Central memory CD4-positive, alpha-beta T cell (primary cell): ENCODE measurements around the gene SHTN1.

Source experiments
- DNase-seq: peaks from one replicate; pipeline ENCODE4 v3.0.0; 2022

Gene SHTN1

DNA sequence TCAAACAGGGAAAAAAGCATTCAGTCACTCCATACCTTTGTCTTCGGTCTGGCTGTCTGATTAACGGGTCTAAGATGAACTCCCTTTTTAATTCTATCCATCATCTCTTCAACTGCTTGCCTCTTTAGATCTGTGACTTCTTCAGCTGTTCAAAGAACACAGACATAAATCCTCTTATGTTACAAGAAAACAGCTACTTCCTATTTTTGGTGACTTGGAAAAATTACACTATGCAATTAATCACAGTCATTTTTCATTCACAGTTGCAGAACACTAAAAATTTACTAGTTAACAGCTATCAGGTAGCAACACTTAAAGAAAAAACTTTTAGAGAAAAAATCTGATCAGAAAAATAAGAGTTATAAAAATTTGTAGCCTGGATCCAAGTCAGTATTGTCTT is 89.6 kb downstream of the SHTN1 start:
- no peak for DNase-seq

DNA sequence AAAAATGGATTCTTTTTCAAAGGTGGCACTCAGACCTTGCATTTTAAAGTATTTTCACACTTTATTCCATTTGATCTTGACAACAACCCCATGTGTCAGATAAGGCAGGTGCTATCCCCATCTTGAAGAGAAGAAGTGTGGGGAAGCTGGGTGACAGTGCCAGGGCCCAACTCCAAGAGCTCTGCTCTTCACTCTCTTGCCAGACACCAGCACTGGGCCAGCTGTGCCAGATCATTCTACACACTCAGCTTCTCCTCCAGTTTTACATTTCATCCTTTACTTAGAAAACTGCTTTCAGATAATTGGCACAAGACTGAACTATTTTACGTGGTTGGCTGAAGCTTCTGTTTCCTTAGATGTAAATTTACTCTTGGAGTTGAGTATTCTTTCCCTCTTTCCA is 91.3 kb downstream of the SHTN1 start:
- DNase-seq, result no peak

DNA sequence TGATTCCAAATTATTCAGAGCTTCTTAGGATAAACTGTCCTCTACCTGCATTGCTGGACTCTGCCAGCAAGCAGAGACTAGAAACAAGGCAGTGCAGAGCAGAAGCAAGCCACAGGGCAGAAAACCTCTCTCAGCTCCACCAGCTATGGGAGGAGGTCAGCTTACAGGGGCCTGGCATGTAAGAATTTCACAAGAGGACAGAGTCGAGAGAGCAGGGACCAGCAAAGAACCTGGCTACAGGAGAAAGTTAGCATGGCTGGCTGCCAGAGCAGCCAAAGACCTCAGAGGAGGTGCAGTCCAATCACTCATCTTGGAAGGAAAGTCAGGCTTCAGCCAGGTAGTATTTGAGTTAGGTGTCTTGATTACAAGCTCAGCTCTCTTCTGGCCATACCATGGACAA is 92.8 kb downstream of the SHTN1 start:
- DNase-seq, result no peak

DNA sequence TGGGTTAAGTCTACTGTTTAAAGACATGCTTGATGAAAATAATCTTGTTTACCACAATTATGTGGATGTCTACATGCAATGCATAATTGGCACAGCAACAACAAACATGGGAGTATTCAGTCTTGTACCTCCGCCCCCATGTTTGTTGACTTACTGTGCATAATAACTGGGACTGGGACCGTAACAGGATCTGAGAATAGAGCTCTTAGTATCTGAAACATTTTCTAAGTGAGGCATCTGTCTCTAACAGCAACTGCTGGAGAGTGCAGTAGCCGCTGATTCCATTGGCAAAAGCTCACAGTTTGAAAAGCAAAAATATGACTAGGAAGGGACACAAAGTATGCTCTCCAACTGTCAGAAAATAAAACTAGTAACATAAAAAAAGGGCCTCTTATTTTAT is 94.1 kb downstream of the SHTN1 start:
- no peak for DNase-seq

DNA sequence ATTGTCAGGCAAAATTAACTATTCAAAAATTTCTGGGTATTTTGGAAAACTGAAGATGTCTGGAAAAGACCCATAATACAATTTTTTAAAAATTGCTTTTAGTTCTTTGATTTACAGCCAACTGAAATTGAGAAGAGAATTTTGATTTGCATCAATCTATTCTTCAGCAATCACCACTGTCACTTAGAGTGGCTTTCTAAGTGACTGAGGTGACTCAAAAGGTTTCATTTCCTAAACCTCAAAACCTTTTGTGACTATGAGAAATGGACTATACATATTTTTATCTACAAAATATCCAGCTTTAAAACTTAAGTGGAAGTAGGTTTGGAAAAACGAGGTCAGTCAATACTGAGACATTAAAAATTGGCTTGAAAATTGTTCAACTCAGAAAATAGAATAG is 95.7 kb downstream of the SHTN1 start:
- no peak for DNase-seq

DNA sequence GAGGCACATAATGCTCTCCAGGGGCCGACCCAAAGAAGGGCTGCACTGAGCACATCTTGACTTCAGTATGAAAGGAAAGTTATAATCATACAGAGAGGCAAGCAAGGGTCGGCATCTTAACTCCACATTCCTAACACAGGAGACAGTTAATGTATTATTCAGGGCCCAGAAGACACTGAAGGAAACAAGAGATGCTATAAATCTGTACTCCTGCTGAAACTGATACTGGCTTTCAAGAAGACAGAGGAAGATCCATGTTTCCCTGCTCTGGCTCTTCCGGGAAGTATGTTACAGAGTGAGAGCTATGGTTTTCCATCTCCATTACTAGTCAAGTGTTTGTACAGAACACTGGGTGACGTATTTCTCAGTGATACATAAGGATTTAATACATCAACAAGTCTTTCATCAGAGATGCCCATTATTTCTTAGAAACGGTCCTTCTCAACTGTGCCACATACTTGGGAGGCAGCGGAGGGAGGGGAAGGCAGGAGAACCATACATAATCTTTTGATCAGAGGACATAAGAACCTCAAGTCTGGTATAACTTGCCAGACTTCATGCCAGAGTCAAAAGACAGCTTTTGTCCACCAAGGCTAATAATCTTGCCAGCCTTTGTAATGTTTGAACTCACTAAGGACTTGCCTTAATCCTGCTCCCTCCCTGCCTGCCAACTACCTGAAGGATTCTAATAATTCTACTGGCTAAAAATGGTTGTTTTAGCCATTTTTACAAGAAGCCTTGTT is 97.6 kb downstream of the SHTN1 start:
- no peak for DNase-seq

DNA sequence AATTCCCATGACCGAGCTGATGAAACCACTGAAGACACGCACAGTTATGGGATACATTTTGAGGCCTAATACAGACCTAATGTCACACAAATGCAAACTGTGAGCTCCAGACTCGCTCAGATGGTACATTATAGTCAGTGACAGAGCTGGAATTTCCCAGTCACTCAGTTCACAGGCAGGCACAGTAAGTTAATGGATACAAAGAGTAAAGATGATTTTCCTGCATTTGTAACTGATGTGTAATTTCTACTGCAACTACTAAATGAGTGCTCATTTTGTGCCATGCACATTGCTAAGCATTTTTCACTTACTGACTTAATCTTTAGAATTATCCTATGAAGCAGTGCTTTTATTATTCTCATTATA is 99.2 kb downstream of the SHTN1 start:
- no peak for DNase-seq

DNA sequence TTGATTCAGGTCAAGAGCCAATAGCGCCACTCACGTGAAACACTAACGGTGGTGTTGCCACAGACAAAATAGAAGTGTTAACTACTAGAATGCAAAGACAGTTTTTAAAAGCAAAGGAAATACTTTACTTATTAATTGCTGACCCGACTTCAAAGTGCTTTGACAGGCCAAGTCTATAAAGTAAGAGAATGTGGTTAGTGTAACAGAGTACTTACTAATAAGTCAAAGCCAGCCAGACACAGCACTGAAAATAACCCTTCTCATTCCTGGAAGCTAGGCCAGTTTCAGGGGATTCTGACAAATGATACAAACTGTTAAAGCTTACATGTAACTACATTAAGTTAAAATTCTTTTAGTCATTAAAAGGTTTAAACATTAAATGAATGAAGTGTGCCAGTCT is 105.4 kb downstream of the SHTN1 start:
- DNase-seq, result no peak

DNA sequence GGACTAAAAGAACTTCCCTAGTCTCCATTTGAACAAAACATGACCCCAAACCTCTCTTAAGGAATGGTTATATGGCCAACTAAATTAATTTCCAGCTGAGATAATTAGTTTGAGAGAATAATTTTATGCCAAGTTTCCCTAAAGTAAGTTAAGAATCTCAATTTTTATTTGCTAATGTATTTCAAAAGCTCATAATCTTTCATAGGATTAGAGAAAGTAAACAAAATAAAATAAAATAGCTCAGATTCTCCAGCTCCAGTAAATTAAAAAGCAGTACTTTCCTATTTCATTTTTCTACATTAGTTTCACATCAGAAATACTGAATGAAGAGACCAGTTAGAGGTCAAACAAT is 111.3 kb downstream of the SHTN1 start:
- DNase-seq, result no peak

DNA sequence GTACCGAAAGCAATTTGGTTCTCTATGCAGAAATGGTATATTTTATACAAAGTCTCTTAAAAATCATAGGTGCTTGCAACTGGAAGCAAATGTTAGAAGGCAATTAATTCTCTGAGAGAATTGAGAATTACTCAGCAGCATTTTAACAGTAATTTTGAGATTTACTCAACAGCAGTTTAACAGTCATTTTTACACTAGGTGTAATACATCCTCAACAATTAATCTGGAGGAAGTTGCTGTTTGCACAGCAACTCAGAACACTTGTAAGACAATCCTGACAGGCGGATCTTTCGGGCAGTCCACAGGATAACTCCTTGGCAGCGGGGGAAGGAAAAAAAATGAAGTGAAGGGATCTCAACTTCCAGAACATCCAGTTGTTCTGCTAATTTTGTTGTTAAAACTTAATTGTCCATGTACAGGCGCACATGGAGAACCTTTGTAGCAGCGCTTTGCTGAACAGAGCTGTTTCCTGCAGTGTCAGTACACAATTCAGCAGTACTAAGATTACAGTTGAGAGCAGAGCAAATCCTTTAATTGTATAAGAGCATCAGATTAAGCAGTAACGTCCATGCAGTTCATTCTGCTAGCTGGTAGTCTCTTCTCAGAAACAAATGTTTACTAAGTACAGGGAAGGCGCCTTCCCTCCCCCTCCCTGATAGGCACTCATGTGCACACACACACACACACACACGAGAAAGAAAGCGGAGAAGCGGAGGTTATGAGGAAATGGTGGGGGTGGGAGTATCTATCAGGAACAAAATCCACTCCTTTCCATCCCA is 111.9 kb downstream of the SHTN1 start:
- DNase-seq, result no peak

DNA sequence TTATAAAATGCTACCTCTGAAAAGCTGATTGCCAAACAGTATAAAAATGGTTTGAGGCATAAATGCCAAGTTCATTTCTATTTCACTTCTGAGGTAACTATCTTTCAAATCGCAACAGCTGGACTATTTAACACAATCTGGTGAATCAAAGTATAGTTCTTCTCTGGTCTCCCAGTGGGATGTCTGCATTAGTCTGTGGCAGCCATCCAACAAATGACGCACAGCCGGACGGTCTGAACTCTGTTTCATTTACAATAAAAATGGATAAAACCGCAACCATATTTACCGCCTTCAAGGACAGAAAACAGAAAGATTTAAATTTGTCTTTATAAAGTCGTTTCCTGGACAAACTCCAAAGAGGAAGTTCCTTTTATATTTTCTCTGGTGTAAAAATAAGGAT is 113.8 kb downstream of the SHTN1 start:
- no peak for DNase-seq

DNA sequence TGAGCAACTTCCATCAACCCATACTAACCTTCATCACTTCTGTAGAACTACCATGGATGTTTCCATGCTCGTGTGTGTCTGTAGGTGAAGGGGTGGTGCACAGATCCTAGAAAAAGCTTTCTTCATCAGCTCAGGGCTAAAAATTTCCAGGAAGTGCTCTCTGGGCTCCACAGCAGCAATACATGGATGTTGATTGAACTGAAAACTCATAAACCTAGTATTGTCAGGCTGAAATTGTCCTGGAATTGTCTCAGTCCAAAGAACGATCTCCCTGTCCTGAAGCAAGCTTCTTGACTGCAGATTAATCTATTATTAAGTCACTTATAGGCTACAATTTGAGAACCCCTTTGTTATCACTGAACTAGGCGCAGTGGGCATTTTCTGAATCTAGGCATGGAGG is 115.9 kb downstream of the SHTN1 start:
- DNase-seq, result no peak

DNA sequence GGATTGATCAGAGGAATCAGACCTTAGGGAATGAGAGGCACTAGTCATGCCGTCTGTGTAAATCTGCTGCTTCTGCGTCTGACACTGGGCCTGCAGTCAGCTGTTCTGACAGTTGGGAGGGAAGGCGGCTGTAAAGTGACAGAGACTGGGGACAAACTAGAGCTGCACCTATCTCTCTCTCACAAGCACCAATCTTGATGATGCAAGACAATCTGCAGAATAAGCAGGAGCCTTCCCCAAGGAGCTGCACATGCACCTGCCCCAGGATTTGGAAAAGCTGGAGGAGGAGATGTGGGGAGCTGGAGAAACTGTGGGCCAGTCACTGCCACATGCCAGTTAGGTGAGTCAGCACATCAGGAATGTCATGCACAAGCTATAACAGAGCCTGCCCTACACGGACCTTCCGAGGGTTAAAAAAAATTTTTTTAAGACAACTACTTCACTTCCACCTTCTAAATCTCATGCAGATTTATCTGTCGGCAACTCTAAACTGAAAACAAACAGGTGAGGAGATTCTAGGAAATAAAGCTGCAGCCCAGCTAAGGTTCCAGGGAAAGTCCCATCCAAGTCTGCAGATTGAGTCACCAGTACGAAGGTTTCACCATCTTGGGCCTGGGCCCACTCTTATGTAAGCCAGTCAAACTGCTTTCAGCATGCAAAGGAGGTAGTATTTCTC is 116.5 kb downstream of the SHTN1 start:
- DNase-seq, result no peak

DNA sequence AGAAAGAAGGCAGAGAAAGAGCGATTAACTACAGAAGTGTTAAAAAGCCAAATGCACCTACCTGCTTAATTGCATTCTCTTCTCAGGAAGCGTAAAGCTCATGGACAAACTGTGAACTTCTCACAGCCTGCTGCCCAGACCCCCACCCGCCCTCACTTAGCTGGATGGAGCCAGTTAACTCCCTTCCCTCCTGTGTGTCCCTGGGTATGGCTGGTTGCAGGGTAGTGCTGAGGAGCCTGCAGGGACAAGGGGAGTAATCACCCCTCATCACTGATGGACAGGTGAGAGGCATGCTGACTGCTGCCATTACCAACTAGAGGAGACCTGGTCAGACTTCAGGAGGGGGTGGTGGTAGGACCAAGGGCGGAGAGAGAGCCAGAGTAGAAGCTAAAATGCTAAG is 118.2 kb downstream of the SHTN1 start:
- DNase-seq, result no peak

DNA sequence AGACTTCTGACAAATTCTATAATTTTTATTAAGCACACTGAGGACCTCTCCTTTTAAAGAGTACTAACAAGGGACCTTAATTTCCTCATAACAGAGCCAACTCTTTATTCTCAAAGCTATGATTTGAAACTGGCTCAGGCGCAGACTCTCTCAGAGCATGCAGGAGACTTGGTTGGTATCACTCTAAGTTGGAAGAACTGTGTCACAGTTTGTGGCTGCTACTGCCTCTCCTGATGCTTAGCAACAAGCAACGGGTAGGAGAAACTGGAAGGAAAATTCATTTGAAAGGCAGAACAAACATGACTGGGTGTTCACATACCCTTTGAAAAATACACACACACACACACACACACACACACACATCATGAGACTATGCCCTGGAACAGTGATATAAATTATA is 122.3 kb downstream of the SHTN1 start:
- DNase-seq, result no peak

DNA sequence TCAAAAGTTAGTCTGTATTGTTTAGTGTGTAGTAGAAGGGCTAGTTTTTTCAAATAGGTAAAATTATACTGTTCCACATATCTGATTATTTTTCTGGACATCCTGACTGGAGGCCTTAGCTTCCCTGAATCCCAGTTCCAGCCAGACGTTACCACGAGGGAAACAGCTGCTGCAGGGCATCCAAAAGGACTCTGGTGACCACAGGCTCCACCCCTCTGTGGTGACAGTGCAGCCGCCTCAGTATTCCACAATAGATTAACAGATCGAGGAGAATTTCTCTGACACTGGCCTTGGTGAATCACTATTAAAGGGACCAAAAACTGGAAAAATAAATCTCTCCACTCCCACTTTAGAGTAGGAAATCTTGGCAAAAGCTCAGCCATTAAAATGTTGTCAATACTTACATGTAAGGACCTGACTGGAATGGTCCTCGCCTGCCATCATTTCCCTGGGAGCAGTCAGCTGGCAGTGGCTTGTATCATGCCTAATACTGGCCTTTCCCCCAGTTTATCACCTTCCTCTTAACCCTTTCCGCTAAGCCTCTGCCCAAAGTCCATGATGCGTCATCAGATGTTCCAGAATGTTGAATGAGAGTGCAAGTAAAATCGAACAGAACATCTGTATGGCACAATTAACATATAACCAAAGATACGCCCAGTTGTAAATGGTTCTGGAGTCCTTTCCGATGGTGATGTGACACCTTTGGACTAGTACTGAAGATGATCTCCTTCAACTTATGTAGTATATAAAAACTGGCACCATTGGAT is 124.1 kb downstream of the SHTN1 start:
- no peak for DNase-seq

DNA sequence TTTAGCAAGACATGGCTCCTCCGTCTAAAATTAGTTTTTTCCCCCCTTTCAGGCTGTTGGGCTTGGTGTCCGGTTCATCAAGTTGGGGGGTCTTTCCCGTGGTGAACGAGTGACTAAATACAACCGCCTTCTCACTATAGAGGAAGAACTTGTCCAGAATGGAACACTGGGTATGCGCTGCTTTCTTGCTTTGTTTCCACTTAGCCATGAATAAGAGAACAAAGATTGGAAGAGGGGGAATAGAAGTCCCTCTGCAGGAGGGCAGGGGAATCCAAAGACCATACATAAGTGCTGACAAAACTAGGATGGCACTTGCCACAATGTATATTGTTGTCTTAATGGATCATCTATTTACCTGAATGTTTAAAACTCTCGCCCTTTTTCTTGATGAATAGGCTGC is 125.2 kb downstream of the SHTN1 start:
- DNase-seq, result no peak

DNA sequence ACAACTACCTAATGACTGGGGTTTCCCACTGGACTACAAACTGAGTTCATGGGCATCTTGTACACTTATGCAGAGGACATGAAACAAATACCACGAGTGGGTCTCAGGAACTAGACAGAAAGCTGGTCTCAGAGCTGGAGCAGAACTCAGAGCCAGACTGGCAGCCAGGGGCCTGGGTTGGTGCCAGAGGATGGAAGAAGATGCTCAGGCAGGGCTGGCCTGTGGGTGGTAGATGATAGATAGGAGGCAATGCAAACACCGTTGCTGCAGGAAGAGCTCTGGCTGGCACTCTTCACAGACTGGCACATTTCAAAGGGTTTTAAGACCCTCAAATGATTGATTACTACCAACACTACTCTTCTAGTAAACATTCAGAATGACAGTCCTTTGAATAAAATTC is 126.9 kb downstream of the SHTN1 start:
- DNase-seq, result no peak

DNA sequence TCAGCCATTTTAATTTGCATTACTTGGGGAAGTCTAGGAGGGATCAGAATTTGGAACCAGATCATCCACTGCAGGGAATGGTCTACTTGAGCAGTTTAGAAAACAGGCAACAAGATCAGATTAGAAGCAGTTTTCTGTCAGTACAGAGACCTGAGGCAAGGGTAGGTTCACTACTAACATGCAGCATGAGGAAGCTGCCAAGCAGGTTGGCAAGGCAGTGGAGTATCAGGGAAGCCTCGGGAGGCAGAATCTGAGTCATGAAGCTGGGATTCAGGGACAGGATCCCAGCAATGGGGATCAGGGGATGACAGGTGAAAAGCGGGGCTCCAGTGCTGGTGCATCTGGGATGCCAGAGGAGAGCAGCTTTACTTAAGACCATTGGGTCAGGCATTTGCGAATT is 127.6 kb downstream of the SHTN1 start:
- DNase-seq, result no peak

DNA sequence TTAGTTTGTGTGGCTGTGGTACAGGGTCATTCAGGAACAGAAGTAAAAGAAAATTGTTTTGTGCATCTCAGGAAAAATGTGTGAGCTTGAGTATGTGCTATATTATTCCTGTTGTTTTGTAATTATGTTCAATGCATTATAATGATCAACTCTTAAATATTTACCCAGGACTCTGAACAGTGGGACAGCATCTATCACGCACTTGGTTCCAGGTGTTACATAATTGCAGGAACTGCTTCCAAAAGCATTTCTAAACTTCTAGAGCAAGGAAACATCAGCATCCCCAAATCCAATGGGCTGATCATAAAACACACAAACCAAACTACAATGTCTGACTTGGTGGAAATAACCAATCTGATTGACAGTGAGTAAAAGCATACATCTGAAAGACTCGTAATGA is 129.1 kb downstream of the SHTN1 start:
- no peak for DNase-seq

DNA sequence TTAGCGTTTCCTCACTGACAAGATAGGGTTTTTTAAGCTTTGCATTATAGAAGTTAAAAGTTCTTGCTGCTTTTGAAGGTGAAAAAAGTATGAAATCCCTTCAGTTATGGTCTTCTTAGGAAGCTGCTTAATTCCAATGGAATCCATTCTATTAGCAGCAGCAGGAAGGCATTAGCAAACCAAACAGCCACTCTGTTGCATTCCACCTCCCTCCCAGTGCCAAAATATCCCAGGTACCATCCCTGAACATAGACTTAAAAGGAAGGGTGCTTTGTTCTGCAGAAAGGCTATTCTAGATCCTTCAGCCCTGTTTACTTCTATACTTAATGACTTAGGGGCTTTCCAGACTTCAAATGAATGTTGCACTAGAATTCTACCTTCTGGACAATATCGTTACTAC is 131.9 kb downstream of the SHTN1 start:
- no peak for DNase-seq

DNA sequence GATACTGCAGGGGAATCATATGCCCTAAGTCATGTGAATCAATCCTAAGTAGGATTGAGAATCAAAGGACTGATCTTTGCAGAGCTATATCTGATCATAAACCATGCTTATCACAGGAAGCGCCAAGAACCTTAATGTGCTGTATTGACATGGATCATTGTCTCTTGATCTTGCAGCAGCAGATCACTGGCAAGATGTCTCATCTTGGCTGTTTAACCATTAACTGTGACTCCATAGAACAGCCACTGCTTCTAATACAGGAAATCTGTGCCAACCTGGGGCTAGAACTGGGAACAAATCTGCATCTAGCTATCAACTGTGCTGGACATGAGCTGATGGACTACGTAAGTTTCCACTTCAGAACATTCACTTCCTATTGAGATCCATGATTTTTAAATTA is 134.0 kb downstream of the SHTN1 start:
- no peak for DNase-seq

DNA sequence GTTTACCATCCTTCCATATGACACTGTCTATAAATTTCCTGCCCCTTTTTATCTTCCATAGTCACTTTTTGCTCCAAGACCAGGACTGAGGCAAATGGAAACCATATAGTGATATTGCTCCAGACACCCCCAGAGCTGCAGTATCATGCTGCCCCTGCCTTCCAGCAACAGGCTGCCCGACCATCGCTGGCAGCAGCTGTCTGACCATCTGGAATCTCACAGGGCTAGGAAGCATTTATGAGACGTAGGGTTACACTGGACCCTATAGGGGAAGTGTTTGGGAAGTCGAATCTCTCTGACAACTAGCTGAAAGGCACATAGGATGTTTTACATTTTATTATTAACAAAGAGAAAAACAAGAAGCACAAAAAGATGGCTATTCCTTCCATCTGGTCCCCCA is 136.3 kb downstream of the SHTN1 start:
- DNase-seq, result no peak
